GM21619 (cell line): ENCODE results near the gene VILL.

Source experiments
- ATAC-seq: cut with Tn5 transposase; IDR thresholded peaks from one replicate; pipeline ENCODE4 v1.9.1; 2021; ENCODE audit not compliant: unreplicated experiment

Gene VILL

GRCh38 chr3:37999836-38000235 lies 9.2 kb downstream of the VILL start:
- no peak for ATAC-seq

GRCh38 chr3:38000242-38000916 lies 9.8 kb downstream of the VILL start:
- no peak for ATAC-seq

- no peak for ATAC-seq
These were observed 10.4 kb downstream of the VILL start for GRCh38 chr3:38000965-38001455.

- no peak for ATAC-seq
These were observed 11.0 kb downstream of the VILL start for GRCh38 chr3:38001456-38002081.

GRCh38 chr3:38002291-38002876 lies 11.8 kb downstream of the VILL start:
- ATAC-seq = no peak

- ATAC-seq = no peak
These were observed 12.4 kb downstream of the VILL start for GRCh38 chr3:38002940-38003339.

- ATAC-seq = no peak
These were observed 12.8 kb downstream of the VILL start for GRCh38 chr3:38003371-38003816.

GRCh38 chr3:38003817-38004414 lies 13.3 kb downstream of the VILL start:
- no peak for ATAC-seq

- ATAC-seq = peak; percentile 40
These were observed 14.0 kb downstream of the VILL start for GRCh38 chr3:38004415-38005075.

- ATAC-seq = no peak
These were observed 14.8 kb downstream of the VILL start for GRCh38 chr3:38005076-38006020.

GRCh38 chr3:38006031-38006430 lies 15.4 kb downstream of the VILL start:
- ATAC-seq = no peak

GRCh38 chr3:38006445-38006995 lies 15.9 kb downstream of the VILL start:
- no peak for ATAC-seq

- ATAC-seq = no peak
These were observed 17.1 kb downstream of the VILL start for GRCh38 chr3:38007754-38008090.

- ATAC-seq = no peak
These were observed 17.7 kb downstream of the VILL start for GRCh38 chr3:38008191-38008701.

- ATAC-seq = no peak
These were observed 18.5 kb downstream of the VILL start for GRCh38 chr3:38008971-38009580.

- ATAC-seq = no peak
These were observed 19.4 kb downstream of the VILL start for GRCh38 chr3:38009807-38010591.

- no peak for ATAC-seq
These were observed 20.5 kb downstream of the VILL start for GRCh38 chr3:38011111-38011510.

- ATAC-seq = no peak
These were observed 24.9 kb downstream of the VILL start for GRCh38 chr3:38015485-38015884.

- ATAC-seq = no peak
These were observed 25.4 kb downstream of the VILL start for GRCh38 chr3:38015984-38016383.
